SU-DHL-6 (cell line): Measurements from ENCODE around the gene ATP2B2.

Experiments
- H2AFZ ChIP-seq: fragments of 200-600 bp; sonication (generic); 2 replicates; pipeline ENCODE4 v1.6.1; 2014; ENCODE audit warnings: low read depth, mild to moderate bottlenecking, moderate library complexity, mixed read lengths, antibody characterized with exemption, low read length; ENCODE audit not compliant: severe bottlenecking
- H3F3A ChIP-seq: fragments of 200-600 bp; shearing (Covaris generic); 2 replicates; pipeline ENCODE4 v1.6.0; 2016; ENCODE audit warnings: antibody characterized with exemption, mild to moderate bottlenecking; ENCODE audit not compliant: insufficient read depth
- H3K27ac ChIP-seq: fragments of 200-600 bp; sonication (generic); 2 replicates; pipeline ENCODE4 v1.5.1; 2016; ENCODE audit warnings: low read depth, mild to moderate bottlenecking, low read length, moderate library complexity, mixed read lengths
- H3K27me3 ChIP-seq: fragments of 200-600 bp; sonication (generic), shearing (Covaris generic); 2 replicates; pipeline ENCODE4 v1.6.0; 2014; ENCODE audit warnings: mild to moderate bottlenecking, low read length
- H3K36me3 ChIP-seq: fragments of 200-600 bp; sonication (generic); 2 replicates; pipeline ENCODE4 v1.6.1; 2014; ENCODE audit warnings: mild to moderate bottlenecking, low read length, mixed read lengths
- H3K4me2 ChIP-seq: fragments of 300-600, 200-600 bp; shearing (Covaris generic), sonication (generic); 2 replicates; pipeline ENCODE4 v1.6.0; 2014; ENCODE audit warnings: low read length, low read depth, mild to moderate bottlenecking; ENCODE audit not compliant: poor library complexity, severe bottlenecking
- H3K4me3 ChIP-seq: fragments of 200-600 bp; sonication (generic); 2 replicates; pipeline ENCODE4 v1.5.1; 2014; ENCODE audit warnings: antibody characterized with exemption, low read length, mild to moderate bottlenecking, mixed read lengths; ENCODE audit not compliant: insufficient read depth, poor library complexity, severe bottlenecking
- H3K79me2 ChIP-seq: fragments of 200-600 bp; sonication (generic); 2 replicates; pipeline ENCODE4 v1.6.1; 2014; ENCODE audit warnings: mild to moderate bottlenecking, low read length, moderate library complexity; ENCODE audit not compliant: insufficient read depth
- H3K9ac ChIP-seq: fragments of 200-600 bp; sonication (generic); 2 replicates; pipeline ENCODE4 v1.7.0; 2014; ENCODE audit warnings: mild to moderate bottlenecking, low read length
- H3K9me2 ChIP-seq: fragments of 200-600 bp; sonication (generic); replicated peaks from 2 replicates; pipeline ENCODE4 v1.6.1; 2014; ENCODE audit warnings: low read length; ENCODE audit not compliant: insufficient read depth
- H3K9me3 ChIP-seq: fragments of 200-600 bp; sonication (generic); 2 replicates; pipeline ENCODE4 v1.6.1; 2014; ENCODE audit warnings: low read length, mixed read lengths; ENCODE audit not compliant: insufficient read depth
- H4K20me1 ChIP-seq: fragments of 200-600 bp; sonication (generic); 2 replicates; pipeline ENCODE4 v1.6.1; 2014; ENCODE audit warnings: low read depth, mild to moderate bottlenecking, antibody characterized with exemption, low read length, moderate library complexity, mixed read lengths
- EZH2phosphoT487 ChIP-seq: fragments of 200-600 bp; sonication (generic), shearing (Covaris generic); conservative IDR thresholded peaks from 2 replicates; pipeline ENCODE4 v1.6.1; 2018; ENCODE audit warnings: mild to moderate bottlenecking, antibody characterized with exemption, low read length, moderate library complexity, mixed read lengths
- TF ChIP-seq, protein P1 (sequence below): fragments of 200-600 bp; sonication (generic); IDR thresholded peaks from one replicate; pipeline ENCODE4 v1.5.1; 2017; ENCODE audit warnings: antibody characterized with exemption, mild to moderate bottlenecking, low read length, moderate library complexity; ENCODE audit not compliant: insufficient read depth, poor library complexity, severe bottlenecking

ATP2B2 gene

DNA sequence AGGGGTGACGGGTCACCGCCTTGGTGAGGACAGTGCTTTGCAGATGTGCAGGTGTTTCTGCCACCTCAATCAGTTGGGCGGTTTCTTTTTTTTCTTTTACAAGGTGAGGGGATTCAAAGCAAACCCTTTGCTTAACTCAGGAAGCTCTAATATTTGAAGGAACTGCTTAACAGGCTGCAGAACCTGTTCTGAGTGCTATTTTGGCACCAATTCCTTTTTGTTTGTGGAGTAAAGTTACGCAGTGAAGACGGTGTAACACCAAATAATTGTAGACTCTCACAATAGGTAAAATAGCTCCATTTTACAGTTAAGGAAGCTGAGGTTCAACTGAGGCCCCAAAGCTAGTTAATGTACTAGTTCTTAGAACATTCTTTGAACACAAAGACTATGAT is 219.3 kb downstream of the ATP2B2 start:
- Histone ChIP-seq H3K9ac (no peak overlapping the region), H2AFZ (no peak overlapping the region), H3F3A (peaks cover 3% of the 10 kb centered on the region; the same call in 1 of the 2 replicates), H4K20me1 (no peaks in the 10 kb centered on the region), H3K9me2 (no peaks in the 10 kb centered on the region), H3K4me3 (no peak overlapping the region), H3K36me3 (peaks cover 10% of the 10 kb centered on the region; the same call in 1 of the 2 replicates), H3K27me3 (no peaks in the 10 kb centered on the region), H3K79me2 (no peaks in the 10 kb centered on the region), H3K9me3 (no peaks in the 10 kb centered on the region), H3K27ac (no peak overlapping the region), H3K4me2 (no peak overlapping the region)
- no peak for TF ChIP-seq EZH2phosphoT487
- TF ChIP-seq, protein P1, sequence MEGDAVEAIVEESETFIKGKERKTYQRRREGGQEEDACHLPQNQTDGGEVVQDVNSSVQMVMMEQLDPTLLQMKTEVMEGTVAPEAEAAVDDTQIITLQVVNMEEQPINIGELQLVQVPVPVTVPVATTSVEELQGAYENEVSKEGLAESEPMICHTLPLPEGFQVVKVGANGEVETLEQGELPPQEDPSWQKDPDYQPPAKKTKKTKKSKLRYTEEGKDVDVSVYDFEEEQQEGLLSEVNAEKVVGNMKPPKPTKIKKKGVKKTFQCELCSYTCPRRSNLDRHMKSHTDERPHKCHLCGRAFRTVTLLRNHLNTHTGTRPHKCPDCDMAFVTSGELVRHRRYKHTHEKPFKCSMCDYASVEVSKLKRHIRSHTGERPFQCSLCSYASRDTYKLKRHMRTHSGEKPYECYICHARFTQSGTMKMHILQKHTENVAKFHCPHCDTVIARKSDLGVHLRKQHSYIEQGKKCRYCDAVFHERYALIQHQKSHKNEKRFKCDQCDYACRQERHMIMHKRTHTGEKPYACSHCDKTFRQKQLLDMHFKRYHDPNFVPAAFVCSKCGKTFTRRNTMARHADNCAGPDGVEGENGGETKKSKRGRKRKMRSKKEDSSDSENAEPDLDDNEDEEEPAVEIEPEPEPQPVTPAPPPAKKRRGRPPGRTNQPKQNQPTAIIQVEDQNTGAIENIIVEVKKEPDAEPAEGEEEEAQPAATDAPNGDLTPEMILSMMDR = no peak

DNA sequence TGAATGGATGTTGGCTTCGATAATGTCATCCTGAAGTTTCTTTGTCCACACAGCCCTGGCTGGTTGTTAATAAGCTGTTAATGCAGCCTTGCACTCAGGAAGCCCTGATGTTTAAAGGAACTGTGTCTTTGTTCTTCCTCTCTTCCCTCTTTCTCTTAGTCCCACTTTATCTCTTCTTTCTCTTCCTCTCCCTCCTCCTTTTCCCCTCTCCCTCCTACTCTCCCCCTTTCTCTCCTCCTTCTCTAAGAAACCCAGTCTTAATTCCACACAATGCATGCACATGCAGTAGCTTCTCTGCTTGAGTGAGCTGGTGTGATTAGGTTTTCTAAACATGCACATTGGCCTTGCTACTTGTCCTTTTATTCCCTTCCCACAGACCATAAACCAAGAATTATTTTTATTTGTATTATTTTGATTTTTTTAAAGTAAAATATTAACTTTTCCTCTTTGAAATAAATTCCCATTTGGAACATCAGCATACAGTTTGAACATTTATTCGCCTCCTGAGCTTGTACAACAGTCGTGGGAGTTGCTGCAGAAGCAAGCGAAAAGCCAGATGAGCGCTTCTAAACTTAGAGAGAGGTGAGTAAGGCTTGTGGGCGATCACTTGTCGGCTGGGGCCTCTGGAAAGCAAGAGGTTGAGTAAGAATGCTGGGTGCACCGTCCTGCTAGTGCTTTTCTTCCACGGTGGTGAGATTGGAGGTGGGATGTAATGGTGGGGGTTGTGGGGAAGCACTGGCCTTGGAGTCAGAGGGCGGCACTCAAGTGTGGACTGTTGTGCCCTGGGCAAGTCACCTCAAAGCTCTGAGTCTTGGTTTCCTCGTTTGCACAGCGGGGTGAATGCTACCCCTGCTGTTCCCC is 219.9 kb downstream of the ATP2B2 start:
- Histone ChIP-seq H3K9me3 (no peaks in the 10 kb centered on the region), H3F3A (peaks cover 3% of the 10 kb centered on the region; the same call in 1 of the 2 replicates), H3K27me3 (no peaks in the 10 kb centered on the region), H3K9me2 (no peaks in the 10 kb centered on the region), H4K20me1 (no peaks in the 10 kb centered on the region), H3K27ac (no peak overlapping the region), H3K36me3 (peaks cover 14% of the 10 kb centered on the region; the same call in 1 of the 2 replicates), H3K4me2 (no peak overlapping the region), H2AFZ (no peak overlapping the region), H3K4me3 (no peak overlapping the region), H3K79me2 (no peaks in the 10 kb centered on the region), H3K9ac (no peak overlapping the region)
- no peak for TF ChIP-seq EZH2phosphoT487
- TF ChIP-seq, protein P1 = no peak

DNA sequence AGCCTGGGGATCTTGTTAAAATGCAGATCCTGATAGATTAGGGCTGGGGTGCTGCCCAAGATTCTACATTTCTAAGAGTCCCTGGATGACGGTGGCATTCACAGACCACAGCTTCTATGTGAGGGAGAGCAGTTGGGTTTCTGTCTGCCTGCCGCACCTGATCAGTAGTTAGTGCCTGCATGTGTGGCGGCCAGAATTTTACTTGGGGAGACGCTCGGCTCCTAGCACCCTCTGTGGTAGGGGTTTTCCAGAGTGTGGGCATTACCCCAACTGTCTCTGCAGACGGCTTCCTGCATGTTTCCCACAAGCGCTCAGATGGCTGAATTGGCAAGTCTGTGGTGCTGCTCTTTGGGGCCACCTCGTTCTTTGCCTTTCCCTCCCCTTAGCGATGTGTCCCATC is 220.9 kb downstream of the ATP2B2 start:
- H2AFZ ChIP-seq = no peak overlapping the region
- H3K4me2 ChIP-seq = no peak overlapping the region
- TF ChIP-seq EZH2phosphoT487 = no peak
- TF ChIP-seq, protein P1 = no peak
- H4K20me1 ChIP-seq = no peaks in the 10 kb centered on the region
- H3F3A ChIP-seq = peaks cover 3% of the 10 kb centered on the region; the same call in 1 of the 2 replicates
- no peaks in the 10 kb centered on the region for H3K9me2 ChIP-seq
- H3K27me3 ChIP-seq = no peaks in the 10 kb centered on the region
- H3K9me3 ChIP-seq = no peaks in the 10 kb centered on the region
- no peak overlapping the region for H3K27ac ChIP-seq
- H3K79me2 ChIP-seq = no peaks in the 10 kb centered on the region
- H3K4me3 ChIP-seq = no peak overlapping the region
- peaks cover 15% of the 10 kb centered on the region; the same call in 1 of the 2 replicates for H3K36me3 ChIP-seq
- H3K9ac ChIP-seq = no peak overlapping the region
